A172 (cell line): ENCODE results near the gene PRRC2B. TPM values are rescaled to one million over a fixed set of nuclear protein-coding genes. Genes with fewer than 3 reads are reported as not detected.
"Not testable (repeated sequence)": the region's sequence is repeated elsewhere in the genome, so short reads cannot be mapped to it uniquely, and the experiment has no call there.

Experiments used
- DNase-seq: peaks from one replicate; pipeline ENCODE4 v3.0.0-alpha.2; 2015; ENCODE audit warnings: low spot score
- total RNA-seq: library from RNA; depleted of rRNA; stranded (reverse); fragments of >200 nt; shearing (Covaris generic); gene quantifications from 2 replicates; pipeline ENCODE4 v1.2.3, GENCODE V29; 2014

Gene PRRC2B
- total RNA-seq, 1 experiment from 2014 or later: 49.1 TPM

- no peak for DNase-seq
Measured at GRCh38 chr9:131386281-131386680, 7.6 kb upstream of the PRRC2B start.

- no peak for DNase-seq
Measured at GRCh38 chr9:131387394-131387793, 6.5 kb upstream of the PRRC2B start.

GRCh38 chr9:131391020-131391419, 2.9 kb upstream of the PRRC2B start:
- DNase-seq: no peak

GRCh38 chr9:131391504-131391903, 2.4 kb upstream of the PRRC2B start:
- DNase-seq: no peak

GRCh38 chr9:131394464-131395156, 724 bp downstream of the PRRC2B start:
- no peak for DNase-seq

GRCh38 chr9:131395157-131396098, 1.5 kb downstream of the PRRC2B start:
- no peak for DNase-seq

GRCh38 chr9:131396099-131396479, 2.2 kb downstream of the PRRC2B start:
- DNase-seq: not testable (repeated sequence)

GRCh38 chr9:131396626-131397025, 2.7 kb downstream of the PRRC2B start:
- DNase-seq: no peak

- DNase-seq: no peak
Measured at GRCh38 chr9:131397100-131397790, 3.4 kb downstream of the PRRC2B start.

GRCh38 chr9:131398204-131398603, 4.3 kb downstream of the PRRC2B start:
- DNase-seq: no peak

GRCh38 chr9:131399972-131400371, 6.1 kb downstream of the PRRC2B start:
- DNase-seq: no peak

GRCh38 chr9:131400627-131401026, 6.7 kb downstream of the PRRC2B start:
- DNase-seq: no peak

- DNase-seq: peak; percentile 19
Measured at GRCh38 chr9:131402073-131402472, 8.2 kb downstream of the PRRC2B start.

- DNase-seq: peak; percentile 57
Measured at GRCh38 chr9:131402738-131403492, 9.0 kb downstream of the PRRC2B start.

GRCh38 chr9:131403493-131403773, 9.5 kb downstream of the PRRC2B start:
- DNase-seq: no peak

- no peak for DNase-seq
Measured at GRCh38 chr9:131404581-131404980, 10.7 kb downstream of the PRRC2B start.

- no peak for DNase-seq
Measured at GRCh38 chr9:131404987-131405386, 11.1 kb downstream of the PRRC2B start.

- peak; percentile 51 for DNase-seq
Measured at GRCh38 chr9:131405428-131405827, 11.5 kb downstream of the PRRC2B start.

- DNase-seq: no peak
Measured at GRCh38 chr9:131405858-131406537, 12.1 kb downstream of the PRRC2B start.

- DNase-seq: no peak
Measured at GRCh38 chr9:131406563-131407436, 12.9 kb downstream of the PRRC2B start.
